Measurements from ENCODE around the gene ADAMTS9.

The ADAMTS9 gene

DNA sequence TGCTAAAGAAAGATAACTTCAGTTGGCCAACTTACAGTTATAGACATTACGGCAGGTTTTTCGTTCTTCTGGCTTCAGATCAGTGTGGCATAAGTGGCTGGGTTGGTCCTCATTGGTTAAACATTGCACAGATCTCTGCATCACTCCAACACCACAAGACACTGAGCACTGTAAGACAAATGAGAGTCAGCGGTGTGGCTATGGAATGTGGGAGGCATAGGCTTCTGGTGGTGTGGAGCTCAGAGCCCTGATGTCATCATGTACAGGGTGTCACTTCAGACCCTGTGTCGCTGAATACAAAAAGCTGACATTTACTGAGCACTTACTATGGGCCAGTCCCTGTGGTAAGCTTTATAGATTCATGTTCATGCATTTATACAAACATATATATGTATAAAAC lies 146.0 kb downstream of the ADAMTS9 start:
- Histone ChIP-seq H3K79me2 (ENCODE audit: insufficient read depth, low read length) (no peaks in the 10 kb centered on the region), H3K9ac (ENCODE audit: low read length) (no peak overlapping the region), H3K4me2 (ENCODE audit: low read depth, low read length, poor library complexity, severe bottlenecking) (no peak overlapping the region), H3K4me3 (ENCODE audit: insufficient read depth, low read length, poor library complexity, severe bottlenecking) (no peak overlapping the region), H3K27me3 (ENCODE audit: low read length) (no peaks in the 10 kb centered on the region), H3K36me3 (ENCODE audit: low read length) (no peaks in the 10 kb centered on the region), H3F3A (ENCODE audit: insufficient read depth) (no peaks in the 10 kb centered on the region), H2AFZ (ENCODE audit: low read depth, low read length, severe bottlenecking) (no peak overlapping the region), H3K9me3 (ENCODE audit: insufficient read depth, low read length) (no peaks in the 10 kb centered on the region), H4K20me1 (ENCODE audit: low read depth, low read length) (no peaks in the 10 kb centered on the region), H3K9me2 (replicated peaks; ENCODE audit: insufficient read depth, low read length) (no peaks in the 10 kb centered on the region), H3K27ac (ENCODE audit: low read depth, low read length) (no peak overlapping the region)
- TF ChIP-seq EZH2phosphoT487 (conservative IDR thresholded peaks at IDR 0.05; ENCODE audit: low read length) (no peak), CTCF (IDR thresholded peaks at IDR 0.05; ENCODE audit: insufficient read depth, low read length, poor library complexity, severe bottlenecking) (no peak)

GRCh38 chr3:64539451-64540196 lies 148.2 kb downstream of the ADAMTS9 start:
- H3K27ac ChIP-seq (ENCODE audit: low read depth, low read length), result no peak overlapping the region
- no peak overlapping the region for H3K4me3 ChIP-seq (ENCODE audit: insufficient read depth, low read length, poor library complexity, severe bottlenecking)
- no peaks in the 10 kb centered on the region for H3K27me3 ChIP-seq (ENCODE audit: low read length)
- H3K4me2 ChIP-seq (ENCODE audit: low read depth, low read length, poor library complexity, severe bottlenecking), result no peak overlapping the region
- no peaks in the 10 kb centered on the region for H3K9me2 ChIP-seq (replicated peaks; ENCODE audit: insufficient read depth, low read length)
- no peaks in the 10 kb centered on the region for H3K79me2 ChIP-seq (ENCODE audit: insufficient read depth, low read length)
- no peaks in the 10 kb centered on the region for H4K20me1 ChIP-seq (ENCODE audit: low read depth, low read length)
- no peak for TF ChIP-seq CTCF (IDR thresholded peaks at IDR 0.05; ENCODE audit: insufficient read depth, low read length, poor library complexity, severe bottlenecking)
- TF ChIP-seq EZH2phosphoT487 (conservative IDR thresholded peaks at IDR 0.05; ENCODE audit: low read length), result no peak
- no peaks in the 10 kb centered on the region for H3F3A ChIP-seq (ENCODE audit: insufficient read depth)
- H3K36me3 ChIP-seq (ENCODE audit: low read length), result no peaks in the 10 kb centered on the region
- no peak overlapping the region for H2AFZ ChIP-seq (ENCODE audit: low read depth, low read length, severe bottlenecking)
- no peak overlapping the region for H3K9ac ChIP-seq (ENCODE audit: low read length)
- no peaks in the 10 kb centered on the region for H3K9me3 ChIP-seq (ENCODE audit: insufficient read depth, low read length)

DNA sequence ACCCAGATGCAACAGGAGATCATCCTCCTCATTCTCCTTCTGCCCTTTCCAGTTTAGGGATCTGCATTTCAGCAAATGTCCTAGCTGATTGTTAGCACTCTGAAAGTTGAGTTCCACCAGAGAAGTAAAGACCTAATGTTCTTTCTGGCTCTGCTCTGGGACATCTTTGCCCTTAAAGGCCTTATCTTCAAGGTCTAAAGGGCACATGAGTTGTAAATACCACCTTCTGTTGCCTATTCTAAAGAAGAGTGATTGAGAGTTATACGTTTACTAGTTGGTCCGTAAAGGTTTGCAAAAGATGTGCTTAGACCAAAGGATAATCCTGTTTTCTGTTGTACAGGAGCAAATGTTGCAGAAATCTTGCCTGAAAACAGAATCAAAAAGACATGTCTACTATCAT lies 151.6 kb downstream of the ADAMTS9 start:
- Histone ChIP-seq H3K27me3 (ENCODE audit: low read length) (no peaks in the 10 kb centered on the region), H3K27ac (ENCODE audit: low read depth, low read length) (no peak overlapping the region), H3K4me2 (ENCODE audit: low read depth, low read length, poor library complexity, severe bottlenecking) (no peak overlapping the region), H3K79me2 (ENCODE audit: insufficient read depth, low read length) (no peaks in the 10 kb centered on the region), H3K9me3 (ENCODE audit: insufficient read depth, low read length) (no peaks in the 10 kb centered on the region), H3F3A (ENCODE audit: insufficient read depth) (no peaks in the 10 kb centered on the region), H4K20me1 (ENCODE audit: low read depth, low read length) (no peaks in the 10 kb centered on the region), H3K9me2 (replicated peaks; ENCODE audit: insufficient read depth, low read length) (no peaks in the 10 kb centered on the region), H2AFZ (ENCODE audit: low read depth, low read length, severe bottlenecking) (no peak overlapping the region), H3K9ac (ENCODE audit: low read length) (no peak overlapping the region), H3K4me3 (ENCODE audit: insufficient read depth, low read length, poor library complexity, severe bottlenecking) (no peak overlapping the region), H3K36me3 (ENCODE audit: low read length) (no peaks in the 10 kb centered on the region)
- TF ChIP-seq CTCF (IDR thresholded peaks at IDR 0.05; ENCODE audit: insufficient read depth, low read length, poor library complexity, severe bottlenecking) (no peak), EZH2phosphoT487 (conservative IDR thresholded peaks at IDR 0.05; ENCODE audit: low read length) (no peak)

All from SU-DHL-6 (cell line).